ENCODE measurements around the gene KIRREL1. TPM values are rescaled to one million over a fixed set of nuclear protein-coding genes. Genes with fewer than 3 reads are reported as not detected.

Gene KIRREL1
- total RNA-seq, 1 experiment from 2014 or later = 30.5 TPM

DNA sequence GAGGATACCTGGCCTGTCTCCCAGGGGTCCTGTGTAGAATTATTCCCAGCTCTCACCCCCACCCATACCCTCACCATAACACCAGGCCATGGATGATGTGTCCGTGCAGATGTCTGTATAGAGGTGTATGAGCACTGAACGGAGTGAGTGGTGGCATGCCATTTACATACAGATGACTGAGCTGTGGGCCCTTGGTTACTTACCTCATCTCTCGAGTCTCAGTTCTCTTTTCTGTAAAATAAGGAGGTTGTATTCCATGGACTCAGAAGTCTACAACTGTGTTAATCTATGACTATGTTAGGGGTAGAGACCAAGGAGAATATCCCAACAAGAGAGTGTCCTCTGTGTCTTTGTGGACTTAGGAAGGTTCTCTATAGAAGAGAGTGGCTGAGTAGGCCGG lies 121.7 kb downstream of the KIRREL1 start:
- Histone ChIP-seq H3K4me1 (ENCODE audit: insufficient read depth, low read length) (peaks cover 13% of the 10 kb centered on the region; the same call in 1 of the 2 replicates), H3K18ac (ENCODE audit: insufficient read length, low read depth, low read length) (no peak overlapping the region), H3K23ac (ENCODE audit: insufficient read length, low read depth, low read length) (no peak overlapping the region), H4K8ac (replicated peaks; ENCODE audit: insufficient read length, low read depth, low read length) (no peak overlapping the region), H3K27me3 (ENCODE audit: insufficient read depth, low read length) (peaks cover 5% of the 10 kb centered on the region; the same call in 1 of the 2 replicates), H3K79me2 (ENCODE audit: insufficient read depth, low read length) (no peaks in the 10 kb centered on the region), H4K20me1 (ENCODE audit: control insufficient read depth, insufficient read depth, insufficient read length) (no peaks in the 10 kb centered on the region), H3K27ac (ENCODE audit: insufficient read length, low read depth, low read length) (no peak overlapping the region), H2BK12ac (ENCODE audit: insufficient read length, low read depth, low read length) (no peak overlapping the region), H3K4me2 (ENCODE audit: insufficient read depth, insufficient read length, low read length) (no peak overlapping the region), H4K5ac (ENCODE audit: insufficient read length, low read depth, low read length) (no peak overlapping the region), H2AFZ (ENCODE audit: low read length) (no peak overlapping the region), H3K79me1 (ENCODE audit: insufficient read depth, low read depth, low read length, poor library complexity, severe bottlenecking) (no peaks in the 10 kb centered on the region), H2BK20ac (ENCODE audit: low read depth, low read length, poor library complexity, severe bottlenecking) (no peak overlapping the region), H4K91ac (ENCODE audit: insufficient read length, low read depth, low read length) (no peak overlapping the region), H3K9me3 (ENCODE audit: control insufficient read depth, low read depth, low read length) (no peaks in the 10 kb centered on the region), H3T11ph (ENCODE audit: low read length) (no peak overlapping the region), H2BK120ac (ENCODE audit: low read depth, low read length, poor library complexity, severe bottlenecking) (no peak overlapping the region), H3K9ac (ENCODE audit: extremely low read depth, insufficient read length, low read length) (no peak overlapping the region), H2BK5ac (ENCODE audit: insufficient read length, low read length) (no peak overlapping the region), H3K23me2 (ENCODE audit: insufficient read length, low read depth, low read length, poor library complexity, severe bottlenecking) (no peaks in the 10 kb centered on the region), H2BK15ac (ENCODE audit: low read depth, low read length) (no peak overlapping the region), H3K14ac (ENCODE audit: insufficient read depth, low read length) (no peak overlapping the region), H2AK5ac (ENCODE audit: insufficient read length, low read length) (no peak overlapping the region), H3K56ac (ENCODE audit: insufficient read length, low read depth, low read length) (no peak overlapping the region), H3K4ac (ENCODE audit: low read depth, low read length) (no peak overlapping the region)
- Mint-ChIP-seq H3K27me3 (ENCODE audit: low read depth) (peaks cover 41% of the 10 kb centered on the region), H3K36me3 (ENCODE audit: insufficient read depth in 1 of 3, low read depth in 3 of 3) (no peaks in the 10 kb centered on the region; a peak in 2 of 7 replicates), H3K9me3 (no peaks in the 10 kb centered on the region; a peak in 1 of 5 replicates), H3K4me1 (peaks cover 44 to 47% of the 10 kb centered on the region in 2 experiments), H3K27ac (no peak overlapping the region), H3K4me3 (peak overlapping the region in 1 of 2 experiments; percentile 4; a peak in 1 of 5 replicates)
- TF ChIP-seq, protein P1, sequence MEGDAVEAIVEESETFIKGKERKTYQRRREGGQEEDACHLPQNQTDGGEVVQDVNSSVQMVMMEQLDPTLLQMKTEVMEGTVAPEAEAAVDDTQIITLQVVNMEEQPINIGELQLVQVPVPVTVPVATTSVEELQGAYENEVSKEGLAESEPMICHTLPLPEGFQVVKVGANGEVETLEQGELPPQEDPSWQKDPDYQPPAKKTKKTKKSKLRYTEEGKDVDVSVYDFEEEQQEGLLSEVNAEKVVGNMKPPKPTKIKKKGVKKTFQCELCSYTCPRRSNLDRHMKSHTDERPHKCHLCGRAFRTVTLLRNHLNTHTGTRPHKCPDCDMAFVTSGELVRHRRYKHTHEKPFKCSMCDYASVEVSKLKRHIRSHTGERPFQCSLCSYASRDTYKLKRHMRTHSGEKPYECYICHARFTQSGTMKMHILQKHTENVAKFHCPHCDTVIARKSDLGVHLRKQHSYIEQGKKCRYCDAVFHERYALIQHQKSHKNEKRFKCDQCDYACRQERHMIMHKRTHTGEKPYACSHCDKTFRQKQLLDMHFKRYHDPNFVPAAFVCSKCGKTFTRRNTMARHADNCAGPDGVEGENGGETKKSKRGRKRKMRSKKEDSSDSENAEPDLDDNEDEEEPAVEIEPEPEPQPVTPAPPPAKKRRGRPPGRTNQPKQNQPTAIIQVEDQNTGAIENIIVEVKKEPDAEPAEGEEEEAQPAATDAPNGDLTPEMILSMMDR (conservative IDR thresholded peaks at IDR 0.05) = no peak
- no peak for DNase-seq
- no CpG with 5 or more reads among the region's 4 CpGs for WGBS (ENCODE audit: extremely low coverage, insufficient read length, low lambda C conversion rate)

Measured in H9 (cell line).